GM15510 (cell line): ENCODE measurements around the gene ELF3.
A peak's percentile ranks its signal among the peaks of the same experiment; 100 is the strongest.

ENCODE experiments used
- POLR2A ChIP-seq: IDR thresholded peaks from 3 replicates; pipeline ENCODE4 v1.6.1; 2011; ENCODE audit warnings: borderline replicate concordance; ENCODE audit not compliant: insufficient read length; ENCODE audit errors: extremely low read depth

The ELF3 gene

GRCh38 chr1:202010180-202011015, at the start of gene ELF3:
TSS of gene ELF3 (plus strand) at chr1:202010587. CDS start at chr1:202011137, 550 bp downstream.
- TF ChIP-seq POLR2A, result peak; percentile 34

GRCh38 chr1:201964261-201964660, 46.1 kb upstream of the ELF3 start:
- TF ChIP-seq POLR2A, result no peak

GRCh38 chr1:201966171-201966570, 44.2 kb upstream of the ELF3 start:
- TF ChIP-seq POLR2A, result no peak

GRCh38 chr1:201968202-201968925, 42.0 kb upstream of the ELF3 start:
- TF ChIP-seq POLR2A, result no peak

GRCh38 chr1:201970334-201971159, 39.8 kb upstream of the ELF3 start:
- no peak for TF ChIP-seq POLR2A

- TF ChIP-seq POLR2A, result no peak
Observed at GRCh38 chr1:201982082-201982622, 28.2 kb upstream of the ELF3 start.

GRCh38 chr1:201982623-201983379, 27.6 kb upstream of the ELF3 start, which contains the start of gene RNPEP:
TSS of gene RNPEP (plus strand) at chr1:201982648. CDS start at chr1:201982667, 19 bp downstream.
- peak; percentile 85 for TF ChIP-seq POLR2A

- TF ChIP-seq POLR2A, result no peak
Observed at GRCh38 chr1:201983380-201983805, 27.0 kb upstream of the ELF3 start.

GRCh38 chr1:201984446-201984845, 25.9 kb upstream of the ELF3 start:
- no peak for TF ChIP-seq POLR2A

GRCh38 chr1:201985355-201985754, 25.0 kb upstream of the ELF3 start:
- no peak for TF ChIP-seq POLR2A

- TF ChIP-seq POLR2A, result no peak
Observed at GRCh38 chr1:201988601-201989000, 21.8 kb upstream of the ELF3 start.

- no peak for TF ChIP-seq POLR2A
Observed at GRCh38 chr1:201989354-201990128, 20.8 kb upstream of the ELF3 start.

GRCh38 chr1:201990427-201990826, 20.0 kb upstream of the ELF3 start:
- no peak for TF ChIP-seq POLR2A
